Esophagus squamous epithelium (tissue), 5 donors: ENCODE results near the gene RHOBTB1. TPM values are rescaled to one million over a fixed set of nuclear protein-coding genes. Genes with fewer than 3 reads are reported as not detected.

Source experiments
- DNase-seq: peaks from one replicate; lab custom pipeline; 2025; lab: John Stamatoyannopoulos, UW
- H3K27ac ChIP-seq, 4 donors: fragments of 200-600 bp; sonication (generic); one replicate each; pipeline ENCODE4 v1.5.1; 2016 to 2019; ENCODE audit warnings: mild to moderate bottlenecking in 1 of 4
- H3K27me3 ChIP-seq, 4 donors: fragments of 200-600 bp; sonication (generic); 1 replicate in 3 of 4; 2 replicates in 1 of 4; pipeline versions ENCODE4 v1.5.1 to v1.6.0; 2017 to 2021; ENCODE audit warnings: antibody characterized with exemption in 1 of 4
- H3K36me3 ChIP-seq, 3 donors: fragments of 200-600 bp; sonication (generic); one replicate each; pipeline ENCODE4 v1.5.1; 2016 to 2019
- H3K4me1 ChIP-seq, 3 donors: fragments of 200-600 bp; sonication (generic); one replicate each; pipeline ENCODE4 v1.5.1; 2017 to 2019
- H3K4me3 ChIP-seq, 4 donors: fragments of 200-600 bp; sonication (generic); 1 replicate in 3 of 4; 2 replicates in 1 of 4; pipeline ENCODE4 v1.5.1; 2016 to 2019; ENCODE audit warnings: mild to moderate bottlenecking in 2 of 4, moderate library complexity in 1 of 4
- H3K9me3 ChIP-seq, 3 donors: fragments of 200-600 bp; sonication (generic); one replicate each; pipeline ENCODE4 v1.5.1; 2016 to 2019
- POLR2A ChIP-seq, 4 donors: fragments of 450-650 bp; IDR thresholded peaks; one replicate each; pipeline ENCODE4 v1.6.1; 2017; ENCODE audit warnings: antibody characterized with exemption in 4 of 4, mild to moderate bottlenecking in 4 of 4, moderate library complexity in 3 of 4
- WGBS, 2 donors: methylation state at CpG; one replicate each; pipeline ENCODE4 v1.1.5; 2018; 5-methylcytosine and 5-hydroxymethylcytosine counted together
- intact Hi-C: fragments of 100-400 bp; cut with DNase I; formaldehyde crosslinking; loops from one replicate; pipeline ENCODE4 v1.15.0; 2022
- total RNA-seq, 4 donors: library from RNA; depleted of rRNA; stranded (reverse); fragments of >200 nt; gene quantifications; one replicate each; pipeline ENCODE4 v1.1.0, GENCODE V29; 2016
- TF ChIP-seq, protein P1 (sequence below), 6 experiments: fragments of 450-650 bp in 4 of 6; fragments of 200-600 bp in 2 of 6; sonication (generic) in 2 of 6; IDR thresholded peaks; one replicate each; pipeline ENCODE4 v1.5.1; 2016 to 2019; ENCODE audit warnings: antibody characterized with exemption in 6 of 6, mild to moderate bottlenecking in 4 of 6, moderate library complexity in 4 of 6
- donor health status: DM: yes; HTN: yes; CAD: no.

The RHOBTB1 gene
- total RNA-seq, 4 donors from 2014 or later = 0.11 to 3.4 (median 1.4) TPM

DNA sequence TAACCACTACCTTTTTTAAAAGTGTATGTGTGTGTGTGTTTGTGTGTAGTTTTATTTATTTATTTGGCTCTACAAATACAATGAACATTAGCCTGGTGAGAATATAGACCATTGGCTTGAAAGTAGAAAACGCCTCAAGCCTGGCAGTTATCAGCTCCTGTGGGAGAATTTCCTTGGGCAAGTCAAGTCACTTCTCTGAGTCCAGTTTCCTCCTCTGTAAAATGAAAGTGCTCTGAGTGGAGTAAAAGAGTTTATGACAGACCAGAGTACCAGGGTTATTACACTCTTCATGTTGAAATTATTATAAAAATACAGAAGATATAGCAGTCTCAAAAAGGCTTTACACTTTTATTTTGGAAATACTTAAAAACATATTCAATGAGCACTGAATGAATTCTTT, 10.1 kb upstream of the RHOBTB1 start:
- H3K36me3 ChIP-seq = no peaks in the 10 kb centered on the region
- no peak overlapping the region for H3K27ac ChIP-seq
- intact Hi-C loops = no loop called here
- no peaks in the 10 kb centered on the region for H3K4me1 ChIP-seq
- 63 to 75% methylated on average over 1 of the region's 1 CpG for WGBS, 2 donors
- no peaks in the 10 kb centered on the region for H3K27me3 ChIP-seq
- H3K9me3 ChIP-seq = no peaks in the 10 kb centered on the region
- DNase-seq = no peak
- H3K4me3 ChIP-seq = no peak overlapping the region
- no peak for TF ChIP-seq POLR2A (IDR thresholded peaks at IDR 0.05)
- TF ChIP-seq, protein P1, sequence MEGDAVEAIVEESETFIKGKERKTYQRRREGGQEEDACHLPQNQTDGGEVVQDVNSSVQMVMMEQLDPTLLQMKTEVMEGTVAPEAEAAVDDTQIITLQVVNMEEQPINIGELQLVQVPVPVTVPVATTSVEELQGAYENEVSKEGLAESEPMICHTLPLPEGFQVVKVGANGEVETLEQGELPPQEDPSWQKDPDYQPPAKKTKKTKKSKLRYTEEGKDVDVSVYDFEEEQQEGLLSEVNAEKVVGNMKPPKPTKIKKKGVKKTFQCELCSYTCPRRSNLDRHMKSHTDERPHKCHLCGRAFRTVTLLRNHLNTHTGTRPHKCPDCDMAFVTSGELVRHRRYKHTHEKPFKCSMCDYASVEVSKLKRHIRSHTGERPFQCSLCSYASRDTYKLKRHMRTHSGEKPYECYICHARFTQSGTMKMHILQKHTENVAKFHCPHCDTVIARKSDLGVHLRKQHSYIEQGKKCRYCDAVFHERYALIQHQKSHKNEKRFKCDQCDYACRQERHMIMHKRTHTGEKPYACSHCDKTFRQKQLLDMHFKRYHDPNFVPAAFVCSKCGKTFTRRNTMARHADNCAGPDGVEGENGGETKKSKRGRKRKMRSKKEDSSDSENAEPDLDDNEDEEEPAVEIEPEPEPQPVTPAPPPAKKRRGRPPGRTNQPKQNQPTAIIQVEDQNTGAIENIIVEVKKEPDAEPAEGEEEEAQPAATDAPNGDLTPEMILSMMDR (IDR thresholded peaks at IDR 0.05) = no peak

DNA sequence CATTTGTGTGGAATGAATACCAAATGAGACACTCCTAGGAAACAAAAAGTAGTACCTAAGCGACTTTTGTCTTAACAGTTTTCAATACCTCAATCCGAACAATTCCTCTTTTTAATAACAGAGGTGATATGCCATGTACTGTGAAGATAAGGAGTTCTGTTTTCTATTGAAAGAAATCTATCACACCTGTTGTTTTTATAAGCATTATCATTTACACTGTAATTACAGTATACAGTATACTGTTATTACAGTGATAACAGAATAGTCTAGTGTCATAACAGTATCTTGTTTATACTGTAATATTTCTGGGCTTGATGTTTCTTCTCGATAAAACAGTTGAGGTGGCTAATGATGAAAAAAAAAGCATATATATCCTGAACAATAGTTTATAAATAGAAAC, 9.4 kb upstream of the RHOBTB1 start:
- no peaks in the 10 kb centered on the region for H3K36me3 ChIP-seq
- WGBS, 2 donors = 72 to 75% methylated on average over 3 of the region's 3 CpGs
- H3K27ac ChIP-seq = no peak overlapping the region
- H3K4me1 ChIP-seq = no peaks in the 10 kb centered on the region
- intact Hi-C loops = no loop called here
- no peaks in the 10 kb centered on the region for H3K9me3 ChIP-seq
- no peak for DNase-seq
- H3K27me3 ChIP-seq = no peaks in the 10 kb centered on the region
- TF ChIP-seq POLR2A (IDR thresholded peaks at IDR 0.05) = no peak
- TF ChIP-seq, protein P1 (IDR thresholded peaks at IDR 0.05) = no peak
- no peak overlapping the region for H3K4me3 ChIP-seq

- H3K36me3 ChIP-seq = no peaks in the 10 kb centered on the region
- intact Hi-C loops = no loop called here
- WGBS, 2 donors = 81 to 84% methylated on average over 7 of the region's 7 CpGs
- H3K27me3 ChIP-seq = no peaks in the 10 kb centered on the region
- H3K9me3 ChIP-seq = no peaks in the 10 kb centered on the region
- no peak for DNase-seq
- no peak overlapping the region for H3K27ac ChIP-seq
- H3K4me3 ChIP-seq = no peak overlapping the region
- TF ChIP-seq, protein P1 (IDR thresholded peaks at IDR 0.05) = no peak
- no peak for TF ChIP-seq POLR2A (IDR thresholded peaks at IDR 0.05)
- no peaks in the 10 kb centered on the region for H3K4me1 ChIP-seq
These were observed 8.8 kb upstream of the RHOBTB1 start for GRCh38 chr10:60952846-60953220.

- Histone ChIP-seq H3K27ac (no peak overlapping the region), H3K36me3 (no peaks in the 10 kb centered on the region), H3K4me1 (no peaks in the 10 kb centered on the region), H3K4me3 (no peak overlapping the region), H3K9me3 (no peaks in the 10 kb centered on the region), H3K27me3 (no peaks in the 10 kb centered on the region)
- TF ChIP-seq POLR2A (IDR thresholded peaks at IDR 0.05) = no peak
- TF ChIP-seq, protein P1 (IDR thresholded peaks at IDR 0.05) = no peak
- DNase-seq = no peak
- intact Hi-C loops = no loop called here
- WGBS, 2 donors = 81 to 89% methylated on average over 3 of the region's 3 CpGs
These were observed 8.3 kb upstream of the RHOBTB1 start for GRCh38 chr10:60952067-60952845.

DNA sequence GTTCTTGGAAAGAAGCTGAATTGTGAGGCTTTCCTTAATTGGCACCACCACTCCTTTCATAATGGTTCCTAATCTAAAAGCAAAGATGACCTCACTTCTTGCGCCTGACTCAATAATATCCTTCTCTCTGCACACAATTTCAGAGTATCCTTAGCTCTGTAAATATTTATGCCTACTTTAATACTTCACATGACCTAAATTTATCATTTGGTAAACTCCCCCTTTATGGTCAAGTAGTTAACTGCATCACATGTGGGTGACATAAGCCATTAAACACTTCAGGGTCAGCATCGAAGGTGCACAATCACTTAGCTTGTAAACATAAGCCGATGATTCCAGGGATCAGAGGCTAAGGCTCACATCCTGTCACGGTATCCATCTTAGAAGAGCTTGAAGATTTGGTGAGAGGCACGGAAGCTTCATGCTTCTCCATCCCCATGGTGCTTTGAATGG, 7.3 kb upstream of the RHOBTB1 start:
- WGBS, 2 donors = 65 to 74% methylated on average over 5 of the region's 5 CpGs
- Histone ChIP-seq H3K27ac (no peak overlapping the region), H3K9me3 (no peaks in the 10 kb centered on the region), H3K27me3 (no peaks in the 10 kb centered on the region), H3K4me1 (no peaks in the 10 kb centered on the region), H3K36me3 (no peaks in the 10 kb centered on the region), H3K4me3 (no peak overlapping the region)
- no peak for DNase-seq
- no peak for TF ChIP-seq POLR2A (IDR thresholded peaks at IDR 0.05)
- TF ChIP-seq, protein P1 (IDR thresholded peaks at IDR 0.05) = no peak
- intact Hi-C loops = no loop called here
